AG10803 (cell line): Measurements from ENCODE around the gene NRTN.

ENCODE experiments used
- DNase-seq: peaks from one replicate; pipeline ENCODE4 v3.0.0; 2010; ENCODE audit warnings: low read depth
- H3K4me3 ChIP-seq: 2 replicates; pipeline ENCODE4 v1.5.1; 2011; ENCODE audit warnings: mild to moderate bottlenecking, low read length, control low read depth
- TF ChIP-seq, protein P1 (sequence below): conservative IDR thresholded peaks from 2 replicates; pipeline ENCODE4 v1.5.1; 2011; ENCODE audit warnings: mild to moderate bottlenecking, low read length, control low read depth, inconsistent platforms

NRTN gene

DNA sequence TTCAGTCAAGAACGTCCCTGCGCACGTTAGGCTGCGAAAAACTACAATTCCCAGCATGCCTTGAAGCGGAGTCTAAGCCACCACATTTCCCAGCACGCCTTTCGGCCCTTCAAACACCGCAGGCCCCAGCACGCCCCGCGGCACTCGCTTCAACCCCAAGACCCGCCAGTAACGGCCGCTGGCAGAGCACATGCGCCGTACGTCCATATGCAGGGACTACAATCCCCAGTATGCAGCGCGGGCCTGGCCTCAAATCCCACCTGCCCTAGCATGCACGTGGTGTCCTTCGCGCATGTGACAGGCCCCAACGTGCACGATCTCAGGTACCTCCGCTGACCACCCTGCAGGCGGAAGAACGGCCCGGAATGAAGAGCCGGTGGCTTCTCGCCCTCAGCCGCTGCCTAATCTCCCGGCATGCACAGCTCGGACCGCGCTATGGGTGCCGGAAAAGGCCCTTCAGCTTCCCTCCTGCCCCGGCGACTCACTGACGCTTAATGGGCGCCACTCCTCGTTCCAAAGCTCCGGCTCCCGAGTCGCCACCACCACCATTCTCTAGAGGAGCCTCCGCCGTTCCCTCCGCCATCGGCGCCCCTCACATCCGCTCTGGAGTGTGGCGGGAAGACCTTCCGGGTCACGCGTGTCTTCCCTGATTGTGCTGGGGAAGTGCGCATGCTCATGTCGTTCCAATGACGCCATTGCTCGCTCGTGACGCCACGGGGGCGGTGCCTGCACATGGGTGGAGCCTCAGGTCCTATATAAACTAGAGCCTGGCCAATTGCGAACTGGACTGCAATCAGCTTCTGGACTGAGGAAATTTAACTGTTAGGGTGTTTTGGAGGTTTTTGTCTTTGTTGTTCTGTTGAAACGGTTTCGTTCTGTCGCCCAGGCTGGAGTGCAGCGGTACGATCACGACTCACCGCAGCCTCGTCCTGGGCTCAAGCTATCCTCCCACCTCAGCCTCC is 14.0 kb upstream of the NRTN start, which contains the start of gene DUS3L:
DUS3L (minus strand) TSS at position 605 of the 962 bp plus-strand sequence; CDS start at position 583, 22 bp downstream.
- peak within 1 kb of the TSS; percentile 100 for H3K4me3 ChIP-seq
- peak; percentile 98 for DNase-seq
- TF ChIP-seq, protein P1, sequence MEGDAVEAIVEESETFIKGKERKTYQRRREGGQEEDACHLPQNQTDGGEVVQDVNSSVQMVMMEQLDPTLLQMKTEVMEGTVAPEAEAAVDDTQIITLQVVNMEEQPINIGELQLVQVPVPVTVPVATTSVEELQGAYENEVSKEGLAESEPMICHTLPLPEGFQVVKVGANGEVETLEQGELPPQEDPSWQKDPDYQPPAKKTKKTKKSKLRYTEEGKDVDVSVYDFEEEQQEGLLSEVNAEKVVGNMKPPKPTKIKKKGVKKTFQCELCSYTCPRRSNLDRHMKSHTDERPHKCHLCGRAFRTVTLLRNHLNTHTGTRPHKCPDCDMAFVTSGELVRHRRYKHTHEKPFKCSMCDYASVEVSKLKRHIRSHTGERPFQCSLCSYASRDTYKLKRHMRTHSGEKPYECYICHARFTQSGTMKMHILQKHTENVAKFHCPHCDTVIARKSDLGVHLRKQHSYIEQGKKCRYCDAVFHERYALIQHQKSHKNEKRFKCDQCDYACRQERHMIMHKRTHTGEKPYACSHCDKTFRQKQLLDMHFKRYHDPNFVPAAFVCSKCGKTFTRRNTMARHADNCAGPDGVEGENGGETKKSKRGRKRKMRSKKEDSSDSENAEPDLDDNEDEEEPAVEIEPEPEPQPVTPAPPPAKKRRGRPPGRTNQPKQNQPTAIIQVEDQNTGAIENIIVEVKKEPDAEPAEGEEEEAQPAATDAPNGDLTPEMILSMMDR = no peak

DNA sequence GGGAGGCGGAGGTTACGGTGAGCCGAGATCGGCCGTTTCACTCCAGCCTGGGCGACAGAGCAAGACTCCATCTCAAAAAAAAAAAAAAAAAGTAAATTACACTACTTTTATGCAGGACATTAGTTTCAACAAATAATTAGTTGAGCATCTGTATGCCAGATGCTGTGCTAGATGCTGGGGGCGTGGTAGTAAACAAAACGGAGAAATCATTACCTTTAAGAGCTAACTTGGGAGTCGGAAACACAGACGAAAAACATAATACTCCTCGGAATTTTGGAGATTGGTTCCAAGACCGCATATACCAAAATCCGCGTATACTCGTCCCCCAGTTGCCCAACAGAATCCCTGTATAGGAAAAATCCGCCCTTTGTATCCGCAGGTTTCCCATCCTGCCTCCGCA is 12.6 kb upstream of the NRTN start:
- TF ChIP-seq, protein P1 = no peak
- peak; percentile 38 for DNase-seq
- H3K4me3 ChIP-seq = no peak overlapping the region

DNA sequence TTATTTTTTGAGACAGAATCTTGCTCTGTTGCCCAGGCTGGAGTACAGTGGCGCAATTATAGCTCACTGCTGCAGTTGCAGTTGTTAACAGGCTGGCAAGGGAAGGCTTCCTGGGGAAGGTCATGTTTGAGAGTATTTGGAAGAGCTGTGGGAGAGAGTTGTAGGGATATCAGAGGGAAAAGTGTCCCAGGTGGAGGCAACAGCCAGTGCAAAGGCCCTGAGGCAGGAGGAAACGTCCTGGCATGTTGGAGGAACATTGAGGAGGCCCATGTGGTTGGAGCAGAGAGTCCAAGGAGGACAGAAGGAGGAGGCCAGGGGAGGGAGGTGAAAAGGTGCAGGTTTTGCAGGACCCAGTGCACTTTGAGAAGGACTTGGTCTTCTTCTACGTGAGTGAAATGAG is 11.7 kb upstream of the NRTN start:
- H3K4me3 ChIP-seq = no peak overlapping the region
- TF ChIP-seq, protein P1 = no peak
- no peak for DNase-seq

DNA sequence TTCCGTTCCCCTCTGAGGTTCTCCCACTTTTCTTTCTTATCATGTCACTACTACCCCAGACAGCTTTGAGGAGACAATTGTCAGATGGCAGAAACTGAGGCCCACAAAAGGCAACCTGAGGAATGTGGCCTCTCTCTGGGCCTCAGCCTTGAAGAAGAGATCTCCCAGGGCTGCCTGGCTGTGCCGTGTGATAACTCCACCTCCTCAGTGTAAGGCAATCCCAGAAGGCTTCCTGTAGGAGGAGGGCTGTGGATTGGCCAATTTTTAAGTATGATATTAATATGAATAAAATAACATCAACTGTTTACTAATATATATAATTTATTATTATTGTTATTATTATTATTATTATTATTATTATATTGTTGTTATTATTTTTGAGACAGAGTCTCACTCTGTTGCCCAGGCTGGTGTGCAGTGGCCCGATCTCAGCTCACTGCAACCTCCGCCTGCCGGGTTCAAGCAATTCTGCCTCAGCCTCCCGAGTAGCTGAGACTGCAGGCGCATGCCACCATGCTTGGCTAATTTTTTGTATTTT is 9.4 kb upstream of the NRTN start:
- H3K4me3 ChIP-seq = no peak overlapping the region
- no peak for DNase-seq
- TF ChIP-seq, protein P1 = no peak

DNA sequence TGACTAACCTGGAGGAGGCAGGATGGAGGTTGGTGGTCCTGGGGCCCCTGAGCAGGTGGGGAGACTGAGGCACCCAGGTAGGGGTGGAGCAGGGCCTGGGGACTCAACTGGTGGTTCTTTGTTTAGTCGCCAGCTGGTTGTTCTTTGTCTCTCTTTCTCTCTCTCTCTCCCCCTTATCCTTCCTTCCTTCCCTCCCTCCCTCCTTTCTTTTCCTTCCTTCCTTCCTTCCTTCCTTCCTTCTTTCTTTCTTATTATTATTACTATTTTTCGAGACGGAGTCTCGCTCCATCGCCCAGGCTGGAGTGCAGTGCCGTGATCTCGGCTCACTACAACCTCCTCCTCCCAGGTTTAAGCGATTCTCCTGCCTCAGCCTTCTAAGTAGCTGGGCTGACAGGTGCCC is 6.6 kb upstream of the NRTN start:
- TF ChIP-seq, protein P1 = no peak

DNA sequence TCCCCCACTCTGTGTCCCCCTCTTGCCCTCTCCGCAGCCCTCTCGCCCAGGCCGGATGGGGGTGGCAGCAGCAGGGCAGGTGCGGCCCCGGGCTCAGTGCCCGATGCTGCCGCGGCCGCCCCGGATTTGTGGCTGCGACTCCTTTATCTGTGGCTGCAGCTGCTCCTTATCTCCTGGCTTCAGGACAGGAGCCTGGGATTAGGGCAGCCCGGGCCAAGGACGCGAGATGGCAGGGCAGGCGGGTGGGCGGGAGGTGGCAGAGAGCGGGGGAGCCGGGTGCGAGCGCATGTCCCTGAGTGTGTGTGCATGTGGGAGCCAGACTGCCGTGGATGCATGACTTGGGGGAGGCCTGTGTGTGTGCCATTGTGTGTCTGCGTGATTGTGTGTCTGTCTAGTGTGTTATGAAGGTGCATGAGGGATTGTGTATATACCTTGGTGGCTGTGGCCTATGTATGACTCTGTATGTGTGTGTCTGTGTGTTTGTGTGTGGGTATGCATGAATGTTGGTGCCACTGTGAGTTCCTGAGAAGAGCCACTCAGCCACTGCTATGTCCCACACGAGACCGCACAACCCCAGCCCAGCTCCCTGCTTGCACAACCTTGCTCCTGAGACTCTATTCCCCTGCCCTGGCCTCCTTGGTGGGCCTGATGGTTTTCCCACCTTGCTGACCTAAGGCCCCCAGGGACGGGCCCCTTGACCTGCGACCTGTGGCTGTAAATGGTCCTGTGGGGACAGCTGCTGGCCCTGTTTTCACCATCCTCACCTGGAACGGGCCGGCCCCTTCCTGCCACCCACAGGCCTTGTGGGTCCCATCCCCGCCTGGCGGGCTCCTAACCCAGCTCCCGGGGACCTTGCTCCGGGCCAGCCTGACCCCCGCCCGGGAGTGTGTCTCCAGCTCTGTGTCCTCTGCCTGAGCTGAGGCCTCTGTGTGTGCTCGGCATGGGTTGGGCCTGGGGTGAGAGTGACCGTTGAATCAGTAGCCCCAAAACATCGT is 5.3 kb upstream of the NRTN start:
- TF ChIP-seq, protein P1 = no peak
- H3K4me3 ChIP-seq = no peak overlapping the region
- no peak for DNase-seq

More for the DNA sequence above, 6.6 kb upstream of the NRTN start:
- H3K4me3 ChIP-seq = no peak overlapping the region
- DNase-seq = no peak
